ENCODE results near the gene SIX5.
"Not testable (repeated sequence)": the region's sequence is repeated elsewhere in the genome, so short reads cannot be mapped to it uniquely, and the experiment has no call there.

SIX5 gene

DNA sequence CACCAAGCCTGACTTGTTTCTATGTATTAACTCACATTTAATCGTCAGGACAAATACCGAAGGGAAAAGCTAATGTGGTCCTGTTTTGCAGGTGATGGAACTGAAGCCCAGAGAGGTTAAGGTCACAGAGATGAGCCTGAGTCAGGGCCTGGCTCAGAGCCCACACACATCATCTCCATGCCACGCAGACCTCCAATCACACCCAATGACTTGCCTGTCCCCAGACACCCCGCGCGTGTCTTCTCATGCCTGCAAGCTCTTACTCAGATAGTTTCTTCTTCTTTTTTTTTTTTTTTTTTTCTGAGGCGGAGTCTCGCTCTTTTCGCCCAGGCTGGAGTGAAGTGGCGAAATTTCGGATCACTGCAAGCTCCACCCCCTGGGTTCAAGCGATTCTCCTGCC is 16.4 kb downstream of the SIX5 start:
- no peak for DNase-seq

DNA sequence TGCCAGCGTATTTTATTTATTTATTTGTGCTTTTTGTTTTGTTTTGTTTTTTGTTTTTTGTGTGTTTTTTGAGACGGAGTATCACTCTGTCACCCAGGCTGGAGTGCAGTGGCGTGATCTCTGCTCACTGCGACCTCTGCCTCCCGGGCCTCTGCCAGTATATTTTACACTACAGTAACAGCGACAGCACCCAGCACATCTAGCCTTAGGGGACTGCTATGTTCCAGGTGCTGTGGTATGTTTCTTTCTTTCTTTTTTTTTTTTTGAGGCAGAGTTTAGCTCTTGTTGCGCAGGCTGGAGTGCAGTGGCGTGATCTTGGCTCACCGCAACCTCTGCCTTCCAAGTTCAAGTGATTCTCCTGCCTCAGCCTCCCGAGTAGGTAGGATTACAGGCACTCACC is 17.6 kb downstream of the SIX5 start:
- not testable (repeated sequence) for DNase-seq

DNA sequence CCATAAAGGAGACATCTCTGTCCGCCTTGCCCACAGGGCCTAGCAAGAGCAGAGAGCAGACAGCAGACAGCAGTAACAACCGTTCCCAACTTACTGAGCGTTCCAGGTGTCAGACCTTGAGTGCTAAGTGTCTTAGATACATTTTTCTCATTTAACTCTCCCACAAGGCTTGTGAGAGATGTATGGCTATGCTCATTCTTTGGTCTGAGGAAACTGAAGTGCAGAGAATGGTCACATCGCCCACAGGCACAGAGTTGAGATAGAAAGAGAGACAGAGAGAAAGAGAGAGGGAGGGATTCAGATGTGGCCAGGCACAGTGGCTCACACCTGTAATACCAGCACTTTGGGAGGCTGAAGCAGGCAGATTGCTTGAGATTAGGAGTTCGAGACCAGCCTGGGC is 21.5 kb downstream of the SIX5 start:
- no peak for DNase-seq

DNA sequence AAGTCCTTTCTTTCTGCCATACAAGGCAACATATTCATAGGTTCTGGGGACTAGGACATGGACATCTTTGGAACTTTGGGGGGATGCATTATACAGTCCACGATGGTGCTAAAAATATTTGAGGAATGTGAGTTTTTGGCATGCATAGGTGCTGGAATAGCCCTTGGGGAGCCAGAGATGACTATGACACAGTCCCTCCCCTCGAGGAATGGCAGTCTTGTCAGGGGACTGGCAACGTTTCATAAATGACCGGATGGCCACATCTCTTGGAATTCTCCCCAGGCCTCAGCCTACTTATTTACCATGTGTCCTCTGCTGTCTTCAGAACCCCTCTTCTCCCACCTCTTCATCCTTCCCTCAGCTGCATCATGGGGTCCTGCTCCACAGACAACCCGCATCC is 22.2 kb downstream of the SIX5 start:
- no peak for DNase-seq

DNA sequence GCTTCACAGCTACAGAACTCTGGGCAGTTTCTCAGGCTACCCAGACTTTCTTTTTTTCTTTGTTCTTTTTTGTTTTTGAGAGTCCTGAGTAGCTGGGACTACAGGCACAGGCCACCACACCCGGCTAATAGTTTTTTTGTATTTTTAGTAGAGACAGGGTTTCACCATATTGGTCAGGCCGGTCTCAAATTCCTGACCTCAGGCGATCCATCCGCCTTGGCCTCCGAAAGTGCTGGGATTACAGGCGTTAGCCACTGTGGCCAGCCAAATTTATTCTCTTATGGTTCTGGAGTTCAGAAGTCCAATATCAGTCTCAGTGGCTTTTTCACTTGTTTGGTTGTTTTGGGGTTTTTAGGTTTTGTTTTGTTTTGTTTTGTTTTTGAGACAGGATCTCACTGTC is 23.4 kb downstream of the SIX5 start:
- DNase-seq, result no peak

DNA sequence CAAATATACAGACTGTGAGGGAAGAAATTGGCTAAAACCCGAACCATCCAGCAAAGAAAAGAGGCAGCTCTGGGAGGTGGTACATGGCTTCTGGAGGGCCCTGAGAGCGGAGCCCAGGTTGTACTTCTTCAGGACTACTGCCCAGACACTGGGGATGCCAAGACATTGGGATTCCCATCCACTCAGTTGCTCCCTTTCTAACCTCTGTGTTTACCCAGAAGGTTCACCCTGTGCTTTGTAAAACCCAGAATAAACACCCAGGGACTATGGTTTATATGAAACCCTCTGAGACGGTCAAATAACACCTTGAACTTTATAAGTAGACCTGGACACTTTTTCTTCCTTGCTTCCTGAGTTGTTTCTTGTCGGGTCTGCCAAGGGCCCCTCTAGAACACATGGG is 26.1 kb downstream of the SIX5 start:
- DNase-seq, result no peak

DNA sequence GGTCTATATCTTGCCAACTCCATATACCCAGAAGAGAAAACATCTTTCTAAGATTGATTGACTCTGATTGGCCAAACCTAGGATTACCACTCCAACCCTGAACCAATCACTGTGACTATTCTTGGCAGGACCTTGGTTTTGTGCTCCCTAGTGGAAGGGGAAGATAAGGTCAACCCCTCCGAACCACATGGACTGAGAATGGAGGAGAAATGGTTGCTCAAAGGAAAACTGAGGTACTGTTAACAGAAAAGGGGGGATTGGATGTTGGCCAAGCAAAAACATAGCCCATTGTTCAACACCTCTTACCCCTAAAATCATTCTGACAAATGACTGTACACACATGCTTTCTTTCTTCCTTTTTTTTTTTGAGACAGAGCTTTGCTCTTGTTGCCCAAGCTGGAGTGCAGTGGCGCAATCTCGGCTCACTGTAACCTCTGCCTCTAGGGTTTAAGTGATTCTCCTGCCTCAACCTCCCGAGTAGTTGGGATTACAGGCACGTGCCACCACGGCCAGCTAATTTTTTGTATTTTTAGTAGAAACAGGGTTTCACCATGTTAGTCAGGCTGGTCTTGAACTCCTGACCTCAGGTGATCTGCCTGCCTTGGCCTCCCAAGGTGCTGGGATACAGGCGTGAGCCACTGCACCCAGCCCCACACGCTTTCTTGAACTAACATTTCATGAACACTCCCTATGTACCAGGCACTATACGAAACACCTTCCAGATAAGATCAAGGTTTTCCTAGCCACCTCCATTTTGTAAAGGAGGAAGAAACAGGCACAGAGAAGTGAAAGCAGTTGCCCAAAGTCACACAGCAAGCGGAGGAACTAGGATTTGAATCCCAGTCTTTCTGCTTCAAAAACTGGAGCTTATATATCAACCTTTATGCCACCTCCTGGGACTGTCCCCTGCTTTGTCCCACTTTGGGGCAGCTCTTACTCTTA is 29.3 kb downstream of the SIX5 start:
- no peak for DNase-seq

DNA sequence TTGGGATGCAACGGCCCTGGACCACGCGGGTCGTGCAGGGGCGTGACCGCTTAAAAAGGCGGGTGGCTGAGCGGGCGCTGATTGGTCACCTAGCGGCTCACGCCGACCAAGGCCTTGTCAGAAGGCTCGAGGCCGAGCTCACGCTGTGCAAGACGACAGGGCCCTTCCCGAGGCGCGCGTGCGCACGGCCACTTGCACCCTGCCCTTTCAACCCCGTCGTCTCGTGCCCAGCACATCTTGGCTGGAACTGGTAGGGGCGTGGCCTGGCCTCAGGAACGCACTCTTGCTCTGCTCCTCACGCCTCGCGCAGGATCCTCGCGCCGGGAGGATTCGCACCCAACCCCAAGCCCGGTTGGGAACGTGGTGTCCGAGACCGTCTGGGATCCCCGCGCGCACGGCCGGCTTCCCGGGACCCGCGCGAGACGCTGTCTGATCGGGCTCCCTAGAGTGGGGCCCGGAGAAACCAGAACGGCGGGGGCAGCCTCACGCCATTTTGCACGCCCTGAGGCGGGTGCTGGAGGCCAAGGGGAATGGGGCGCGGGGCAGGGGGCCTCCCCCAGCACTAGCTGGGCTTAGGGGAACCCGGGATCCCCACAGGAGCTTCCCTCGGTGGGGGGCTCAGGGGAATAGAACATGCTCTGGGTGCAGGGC is 35.8 kb downstream of the SIX5 start, which contains the start of gene MEIOSIN:
Gene MEIOSIN (plus strand): TSS at position 280 of the 651 bp plus-strand sequence. CDS start 1,938 bp downstream, outside the sequence.
- DNase-seq, result no peak

DNA sequence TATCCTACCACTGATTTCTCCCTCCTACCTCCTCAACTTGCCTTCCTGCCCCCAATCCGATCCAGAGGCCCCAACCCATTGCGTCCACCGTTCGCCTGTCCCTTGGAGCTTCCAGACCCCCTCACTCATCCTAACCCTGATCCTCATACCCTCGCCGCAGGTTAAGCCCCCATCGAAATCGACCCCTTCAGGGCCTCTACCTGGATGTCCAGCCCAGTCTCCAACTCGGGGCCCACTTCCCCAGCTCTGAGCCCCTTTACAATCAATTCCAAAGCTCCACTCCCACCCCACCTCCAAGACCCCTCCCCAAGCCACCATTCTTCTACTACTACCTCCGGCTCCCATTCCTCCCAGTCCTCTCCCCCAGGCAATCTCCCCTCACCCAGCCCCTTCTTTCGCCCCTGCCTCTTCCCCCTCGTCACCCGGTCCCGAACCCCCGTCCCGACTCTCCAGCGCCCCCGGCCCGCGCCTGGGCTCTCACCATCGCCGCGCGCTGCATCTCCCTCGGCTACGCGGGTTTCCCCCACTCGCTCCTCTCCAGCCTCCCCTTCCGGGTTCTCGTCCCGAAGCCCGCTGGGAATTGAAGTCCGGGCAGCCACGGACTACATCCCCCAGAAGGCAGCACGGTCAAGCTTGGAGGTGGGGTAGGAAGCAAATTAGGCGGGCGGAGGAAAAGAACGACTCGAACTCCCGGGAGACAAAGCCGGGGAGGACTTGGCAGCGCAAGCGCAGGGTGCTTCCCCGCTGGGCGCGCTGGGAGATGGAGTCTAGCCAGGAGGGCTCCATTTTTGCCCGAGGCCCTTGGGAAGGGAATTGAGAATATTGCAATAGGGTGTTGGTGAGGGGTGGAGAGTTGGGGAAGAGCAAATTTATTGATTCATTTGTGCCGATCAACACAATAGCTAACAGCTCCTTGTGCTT is 38.4 kb downstream of the SIX5 start, which contains the start of gene FBXO46:
Gene FBXO46 (minus strand): TSS at position 529 of the 921 bp plus-strand sequence. CDS start 17,401 bp downstream, outside the sequence.
- DNase-seq, result peak; percentile 94

DNA sequence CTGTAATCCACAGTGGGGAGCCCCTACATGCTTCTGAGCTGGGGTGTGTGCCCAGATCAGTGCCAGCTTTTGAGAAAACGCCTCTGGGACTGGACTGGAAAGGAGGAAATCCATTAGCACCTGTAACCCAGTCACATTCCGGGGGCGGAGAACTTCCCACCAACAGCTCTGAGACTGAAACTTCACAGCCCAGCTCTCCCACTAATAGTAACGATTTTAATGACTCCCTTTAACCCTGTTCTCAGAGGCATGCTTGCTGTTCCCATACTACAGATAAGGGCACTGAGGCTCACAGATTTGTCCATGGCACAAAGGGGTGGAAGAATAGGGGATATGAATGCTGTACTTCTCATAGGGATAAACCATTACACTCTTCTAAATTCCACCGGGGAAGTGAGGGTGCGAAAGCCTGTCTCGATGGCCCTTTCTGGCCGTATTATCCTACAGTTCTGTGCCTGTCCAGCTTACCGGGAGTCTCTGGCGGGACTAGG is 39.2 kb downstream of the SIX5 start:
- no peak for DNase-seq

DNA sequence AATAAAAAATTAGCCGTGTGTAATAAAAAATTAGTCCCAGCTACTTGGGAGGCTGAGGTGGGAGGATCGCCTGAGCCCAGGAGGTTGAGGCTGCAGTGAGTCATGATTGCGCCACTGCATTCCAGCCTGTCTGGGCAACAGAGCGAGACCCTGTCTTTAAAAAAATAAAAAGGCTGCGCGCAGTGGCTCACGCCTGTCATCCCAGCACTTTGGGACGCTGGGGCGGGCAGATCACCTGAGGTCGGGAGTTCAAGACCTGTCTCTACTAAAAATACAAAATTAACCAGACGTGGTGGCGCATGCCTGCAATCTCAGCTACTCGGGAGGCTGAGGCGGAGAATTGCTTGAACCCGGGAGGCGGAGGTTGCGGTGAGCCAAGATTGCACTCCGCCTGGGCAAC is 40.4 kb downstream of the SIX5 start:
- not testable (repeated sequence) for DNase-seq

DNA sequence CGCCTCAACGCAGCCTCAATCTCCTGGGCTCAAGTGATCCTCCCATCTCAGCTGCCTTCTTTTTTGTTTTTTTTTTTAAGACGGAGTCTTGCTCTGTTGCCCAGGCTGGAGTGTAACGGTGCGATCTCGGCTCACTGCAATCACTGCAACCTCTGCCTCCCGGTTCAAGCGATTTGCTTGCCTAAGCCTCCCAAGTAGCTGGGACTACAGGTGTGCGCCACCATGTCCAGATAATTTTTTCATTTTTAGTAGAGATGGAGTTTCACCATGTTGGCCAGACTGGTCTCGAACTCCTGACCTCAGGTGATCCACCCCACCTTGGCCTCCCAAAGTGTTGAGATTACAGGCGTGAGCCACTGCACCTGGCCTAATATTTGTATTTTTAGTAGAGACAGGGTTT is 49.0 kb downstream of the SIX5 start:
- DNase-seq, result not testable (repeated sequence)

DNA sequence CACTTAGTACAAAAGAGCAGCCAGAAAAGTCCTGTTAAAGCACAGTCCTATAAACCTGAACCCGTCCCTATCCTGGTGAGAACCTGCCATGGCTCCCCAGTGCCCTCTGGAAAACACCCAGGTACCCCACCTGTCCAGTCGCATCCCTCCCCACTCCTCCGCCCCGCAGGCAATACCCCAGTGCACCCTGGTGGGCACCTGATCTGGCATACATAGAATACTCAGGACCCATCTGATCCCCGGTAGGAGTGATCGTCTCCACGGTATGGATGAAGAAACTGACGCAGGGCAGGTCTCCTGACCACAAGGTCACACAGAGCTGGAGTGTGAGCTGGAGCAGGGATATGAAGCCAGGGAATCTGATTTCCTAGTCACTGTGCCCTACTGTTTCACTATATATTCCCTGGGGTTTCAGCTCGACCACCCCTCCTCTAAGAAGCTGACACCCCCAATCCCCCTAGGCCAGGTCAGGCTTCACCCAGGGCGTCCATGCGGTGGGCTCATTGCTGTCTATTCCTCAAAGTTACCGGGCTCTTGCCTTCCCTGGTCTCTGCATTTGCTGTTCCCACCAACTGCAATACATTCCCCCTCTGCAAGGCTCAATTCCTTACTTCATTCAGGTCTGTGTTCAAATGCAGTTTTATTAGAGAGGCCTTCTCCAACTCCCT is 50.9 kb downstream of the SIX5 start:
- no peak for DNase-seq

DNA sequence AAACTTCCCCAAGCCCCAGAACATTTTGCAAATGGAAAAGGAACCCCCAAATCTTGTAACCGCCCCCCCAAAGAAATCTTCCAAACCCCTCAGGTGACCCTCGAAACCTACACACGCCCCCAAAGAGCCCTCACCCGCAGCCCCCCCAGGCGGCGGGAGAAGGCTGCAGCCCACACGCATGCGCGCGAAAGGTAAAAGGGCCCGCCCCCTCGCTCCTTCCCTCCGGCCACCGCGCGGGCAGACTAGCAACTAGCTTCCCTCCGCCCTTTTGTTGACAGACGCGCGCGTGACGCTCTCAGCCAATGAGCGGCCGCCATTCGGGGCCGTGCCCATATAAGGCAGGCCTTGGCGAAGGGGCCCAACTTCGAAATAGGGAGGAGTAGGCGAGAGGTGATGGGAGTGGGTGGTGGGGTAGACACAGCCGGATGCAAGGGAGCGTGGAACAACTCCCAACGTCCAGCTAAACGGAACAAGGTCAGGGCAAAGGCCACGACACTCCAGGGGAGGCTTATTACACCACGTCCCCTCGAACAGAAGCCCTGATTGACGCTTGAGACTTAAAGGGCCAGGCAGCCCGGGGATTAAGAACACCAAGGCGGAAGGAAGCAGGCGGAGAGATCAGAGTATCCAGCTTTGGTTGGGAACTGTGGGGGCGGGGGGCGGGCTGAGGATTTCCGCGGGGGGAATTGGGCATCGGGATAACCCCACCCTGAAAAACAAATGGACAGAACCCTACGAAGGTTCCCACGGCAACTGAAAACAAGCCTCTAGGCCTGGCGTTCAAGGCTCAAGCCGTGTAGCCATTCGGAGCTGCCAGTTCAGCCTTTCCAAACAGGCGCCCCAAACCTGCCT is 51.7 kb downstream of the SIX5 start:
- DNase-seq, result peak; percentile 99

DNA sequence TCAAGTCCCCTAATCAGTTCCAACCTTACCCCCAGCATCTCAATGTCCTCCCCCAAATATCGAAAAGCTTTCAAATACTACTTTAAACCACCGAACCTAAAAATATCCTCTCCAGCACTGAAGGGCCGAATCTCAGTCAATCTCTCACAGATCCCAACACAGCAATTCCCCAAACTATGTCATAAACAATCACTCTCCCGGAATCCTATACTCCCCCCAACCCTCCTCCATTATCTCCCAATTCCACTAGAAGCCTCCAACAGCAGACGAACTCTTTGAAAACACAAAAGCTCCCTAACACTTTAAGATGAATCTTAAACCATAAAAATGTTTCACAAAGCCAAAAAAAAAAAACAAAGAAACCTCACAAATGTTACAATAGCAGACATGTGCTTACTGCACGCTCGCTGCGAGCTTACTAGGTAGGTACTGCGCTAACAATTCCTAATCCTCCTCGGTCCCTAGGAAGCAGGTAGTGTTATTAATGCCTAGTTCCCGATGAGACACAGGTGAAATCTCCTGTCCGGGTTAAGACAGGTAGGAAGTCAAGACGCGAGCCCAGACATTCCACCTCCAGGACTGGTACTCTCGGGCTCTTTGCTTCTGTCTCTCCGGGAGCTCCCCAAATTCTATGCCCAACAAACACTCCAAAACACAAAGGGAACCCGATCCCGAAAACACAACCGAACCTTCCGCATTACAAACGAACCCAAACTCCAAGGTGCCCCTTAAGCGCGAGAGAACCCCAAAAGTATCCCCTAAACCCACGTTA is 52.5 kb downstream of the SIX5 start:
- no peak for DNase-seq

DNA sequence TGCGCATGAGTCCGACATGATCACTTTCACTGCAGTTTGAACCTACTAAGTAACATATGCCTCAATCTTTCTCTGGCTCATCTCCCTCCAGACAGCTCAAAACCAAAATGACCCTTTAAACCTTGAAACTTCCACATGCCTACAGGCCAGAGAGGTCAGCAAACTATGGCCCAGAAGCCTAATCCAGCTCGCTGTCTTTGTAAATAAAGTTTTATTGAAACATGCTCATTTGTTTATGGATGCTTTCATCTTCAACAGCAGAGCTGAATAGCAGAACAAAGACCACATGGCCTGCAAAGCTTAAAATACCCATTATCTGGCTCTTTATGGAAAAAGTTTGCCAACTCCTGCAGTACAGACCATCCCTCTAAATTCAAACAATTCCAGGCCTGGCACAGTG is 53.9 kb downstream of the SIX5 start:
- DNase-seq, result no peak
